Gastrocnemius medialis (tissue), 4 donors: Measurements from ENCODE around the gene TTC23. TPM values are rescaled to one million over a fixed set of nuclear protein-coding genes. Genes with fewer than 3 reads are reported as not detected.
A peak's percentile ranks its signal among the peaks of the same experiment; 100 is the strongest.

Experiments used
- ATAC-seq, 2 donors: fragments of 150-250 bp; one replicate each; pipeline ENCODE4 v1.9.1; 2016
- DNase-seq, 2 donors: peaks; one replicate each; pipeline ENCODE4 v3.0.0-alpha.2; 2019
- H3K27ac ChIP-seq, 4 donors: fragments of 200-600 bp; sonication (generic); 1 replicate in 1 of 4; 2 replicates in 3 of 4; pipeline ENCODE4 v1.5.1; 2016 to 2018; ENCODE audit warnings: mild to moderate bottlenecking in 2 of 4, moderate library complexity in 1 of 4
- H3K27me3 ChIP-seq, 3 donors: fragments of 200-600 bp; sonication (generic) in 2 of 3; 1 replicate in 1 of 3; 2 replicates in 2 of 3; pipeline versions ENCODE4 v1.5.1 to v1.6.0; 2016 to 2019; ENCODE audit warnings: mild to moderate bottlenecking in 1 of 3, moderate library complexity in 1 of 3
- H3K36me3 ChIP-seq, 2 donors: fragments of 200-600 bp; sonication (generic) in 1 of 2; one replicate each; pipeline ENCODE4 v1.5.1; 2017 to 2018
- H3K4me1 ChIP-seq, 2 donors: fragments of 200-600 bp; sonication (generic) in 1 of 2; one replicate each; pipeline ENCODE4 v1.5.1; 2016 to 2017; ENCODE audit warnings: mild to moderate bottlenecking in 2 of 2
- H3K4me3 ChIP-seq, 4 donors: fragments of 200-600 bp; sonication (generic) in 3 of 4; 1 replicate in 1 of 4; 2 replicates in 3 of 4; pipeline ENCODE4 v1.5.1; 2016 to 2019; ENCODE audit warnings: mild to moderate bottlenecking in 2 of 4
- H3K9me3 ChIP-seq, 3 donors: fragments of 200-600 bp; sonication (generic) in 2 of 3; 1 replicate in 1 of 3; 2 replicates in 2 of 3; pipeline ENCODE4 v1.5.1; 2016 to 2019
- CTCF ChIP-seq, 5 experiments: fragments of 450-650 bp in 3 of 5; fragments of 200-600 bp in 2 of 5; sonication (generic) in 2 of 5; IDR thresholded peaks in 4 of 5; conservative IDR thresholded peaks in 1 of 5; 1 replicate in 4 of 5; 2 replicates in 1 of 5; pipeline ENCODE4 v1.5.1; 2016 to 2019; ENCODE audit warnings: antibody characterized with exemption in 5 of 5, mild to moderate bottlenecking in 3 of 5, moderate library complexity in 3 of 5
- POLR2A ChIP-seq, 2 donors: fragments of 450-650 bp; IDR thresholded peaks; one replicate each; pipeline ENCODE4 v1.6.1; 2017; ENCODE audit warnings: antibody characterized with exemption in 2 of 2, mild to moderate bottlenecking in 2 of 2, moderate library complexity in 2 of 2
- in situ Hi-C, 4 donors: fragments of 200-750 bp; cut with MboI; loops; one replicate each; pipeline versions ENCODE4 v1.15.0 to v1.8.0; 2017; ENCODE audit warnings: low sequenced_read_pairs in 4 of 4
- intact Hi-C: fragments of 100-400 bp; cut with DNase I; formaldehyde crosslinking; loops from one replicate; pipeline ENCODE4 v1.15.1; 2023; ENCODE audit warnings: low total_unique reads
- total RNA-seq, 4 donors: library from RNA; depleted of rRNA; stranded (reverse); fragments of >200 nt; gene quantifications; one replicate each; pipeline versions ENCODE4 v1.1.0 to v1.2.3, GENCODE V29; 2016

TTC23 gene
- total RNA-seq, 4 donors from 2014 or later: 5.6 to 9.9 (median 7.7) TPM

DNA sequence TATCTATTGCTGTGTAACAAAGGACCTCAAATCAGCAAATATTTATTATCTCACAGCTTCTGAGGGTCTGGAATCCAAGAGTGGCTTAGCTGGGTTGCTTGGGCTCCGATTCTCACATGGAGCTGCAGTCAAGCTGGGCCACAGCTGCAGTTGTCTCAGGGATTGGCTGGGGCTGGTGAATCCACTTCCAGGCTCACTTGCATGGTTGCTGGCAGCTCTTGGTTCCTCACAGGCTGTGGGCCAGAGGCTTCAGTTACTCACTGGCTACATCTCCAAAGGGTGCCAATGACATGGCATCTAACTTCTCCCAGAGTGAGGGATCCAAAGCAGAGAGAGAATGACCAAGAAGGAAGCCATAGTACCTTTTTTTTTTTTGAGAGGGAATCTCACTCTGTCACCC is 158.4 kb downstream of the TTC23 start:
- TF ChIP-seq CTCF (IDR thresholded peaks at IDR 0.05 in 4 of 5, conservative IDR thresholded peaks at IDR 0.05 in 1 of 5) (no peak), POLR2A (IDR thresholded peaks at IDR 0.05) (no peak)
- in situ Hi-C loops (no loop called here), intact Hi-C loops (no loop called here)
- Histone ChIP-seq H3K9me3 (no peaks in the 10 kb centered on the region), H3K4me1 (peaks cover 16 to 21% of the 10 kb centered on the region in 2 donors), H3K4me3 (no peak overlapping the region), H3K27me3 (no peaks in the 10 kb centered on the region), H3K27ac (peak overlapping the region; percentile 54 to 79 (median 66)), H3K36me3 (no peaks in the 10 kb centered on the region)
- ATAC-seq: peak; percentile 90 to 97
- peak; percentile 79 to 88 for DNase-seq

- DNase-seq: no peak
- no peaks in the 10 kb centered on the region for H3K27me3 ChIP-seq
- intact Hi-C loops: no loop called here
These were observed 159.2 kb downstream of the TTC23 start for GRCh38 chr15:99090011-99090699.

GRCh38 chr15:99087405-99087943 is 161.9 kb downstream of the TTC23 start:
- Histone ChIP-seq H3K4me1 (peaks cover 18 to 22% of the 10 kb centered on the region in 2 donors), H3K27ac (no peak overlapping the region), H3K27me3 (no peaks in the 10 kb centered on the region), H3K4me3 (no peak overlapping the region), H3K36me3 (no peaks in the 10 kb centered on the region), H3K9me3 (no peaks in the 10 kb centered on the region)
- ATAC-seq (no peak), DNase-seq (no peak)
- in situ Hi-C loops (loop anchor here in 1 of 4 donors (10.0 kb wide), 2 partner anchors 313 to 573 kb away; no protein-coding TSS in a partner anchor), intact Hi-C loops (no loop called here)
- TF ChIP-seq POLR2A (IDR thresholded peaks at IDR 0.05) (no peak), CTCF (IDR thresholded peaks at IDR 0.05 in 4 of 5, conservative IDR thresholded peaks at IDR 0.05 in 1 of 5) (no peak)

More at GRCh38 chr15:99090011-99090699, 159.2 kb downstream of the TTC23 start:
- H3K36me3 ChIP-seq: no peaks in the 10 kb centered on the region
- no peak overlapping the region for H3K4me3 ChIP-seq
- in situ Hi-C loops: no loop called here
- H3K27ac ChIP-seq: peak overlapping the region in 3 of 4 donors; percentile 54 to 66 (median 65)
- H3K4me1 ChIP-seq: peaks cover 18 to 22% of the 10 kb centered on the region in 2 donors
- H3K9me3 ChIP-seq: no peaks in the 10 kb centered on the region
- no peak for ATAC-seq
- TF ChIP-seq POLR2A (IDR thresholded peaks at IDR 0.05): no peak
- no peak for TF ChIP-seq CTCF (IDR thresholded peaks at IDR 0.05 in 4 of 5, conservative IDR thresholded peaks at IDR 0.05 in 1 of 5)

DNA sequence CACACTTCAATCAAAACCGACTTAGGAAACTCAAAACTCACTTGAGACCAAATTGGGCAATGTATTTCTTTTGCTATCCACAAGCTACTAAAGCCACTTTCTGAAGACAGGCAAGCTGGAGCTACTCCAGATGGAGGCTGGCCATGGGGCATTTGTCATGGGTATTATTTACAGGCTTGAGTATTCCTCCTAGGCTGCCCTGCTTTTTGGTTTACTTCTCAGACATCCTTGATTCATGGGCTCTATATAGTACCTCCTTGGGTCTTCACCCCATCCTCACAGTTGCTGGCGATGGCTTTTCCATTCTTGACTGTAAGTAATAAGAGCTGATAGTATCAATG is 163.1 kb downstream of the TTC23 start:
- Histone ChIP-seq H3K27me3 (no peaks in the 10 kb centered on the region), H3K27ac (peak overlapping the region in 3 of 4 donors; percentile 8 to 51 (median 49)), H3K4me3 (no peak overlapping the region), H3K9me3 (no peaks in the 10 kb centered on the region), H3K4me1 (peaks cover 16 to 18% of the 10 kb centered on the region in 2 donors), H3K36me3 (no peaks in the 10 kb centered on the region)
- TF ChIP-seq CTCF (IDR thresholded peaks at IDR 0.05 in 4 of 5, conservative IDR thresholded peaks at IDR 0.05 in 1 of 5): no peak
- no peak for TF ChIP-seq POLR2A (IDR thresholded peaks at IDR 0.05)
- intact Hi-C loops (no loop called here), in situ Hi-C loops (loop anchor here in 1 of 4 donors (10.0 kb wide), 2 partner anchors 311 to 571 kb away; no protein-coding TSS in a partner anchor)
- peak; percentile 41 to 67 for DNase-seq
- ATAC-seq: peak; percentile 56 to 84

Other genes with a start within 250 kb of the TTC23 start
- 1 to 10 TPM; 2.9 to 7.1 (median 3.5) TPM for gene PGPEP1L, start 241.8 kb downstream of the TTC23 start, total RNA-seq
- 100 to 1,000 TPM; 200 to 308 (median 266) TPM for gene SYNM, start 144.5 kb downstream of the TTC23 start, total RNA-seq
- 10 to 100 TPM; 22.0 to 48.5 (median 36.9) TPM for gene LRRC28, start 1.9 kb upstream of the TTC23 start, total RNA-seq